ENCODE results near the gene APCS. TPM values are rescaled to one million over a fixed set of nuclear protein-coding genes. Genes with fewer than 3 reads are reported as not detected.

APCS gene
- total and polyA plus RNA-seq, 2 of the 13 experiments (the other 11 are each of a cell fraction or from before 2014, with no cell fraction given): not detected

DNA sequence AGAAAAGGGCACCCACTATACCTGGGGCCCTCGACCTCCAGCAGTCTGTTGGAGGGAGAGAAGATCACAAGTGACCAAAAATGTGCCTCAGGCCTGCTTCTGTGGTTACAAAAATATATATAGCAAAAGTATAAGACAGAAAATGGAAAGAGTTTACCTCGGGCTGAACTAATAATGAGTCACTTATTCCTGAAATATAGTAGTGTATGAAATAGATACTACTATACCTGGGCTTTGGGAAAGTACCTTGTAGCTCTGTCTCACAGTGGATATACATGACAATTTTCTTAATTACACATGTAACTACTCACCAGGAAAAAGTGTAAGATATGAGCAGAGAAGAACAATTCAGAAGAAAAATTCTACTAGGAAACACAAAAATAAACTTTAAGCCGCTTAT is 7.3 kb upstream of the APCS start (continued):
- TF ChIP-seq CREM (IDR thresholded peaks at IDR 0.05): no peak
- no peak for TF ChIP-seq CREM (CRISPR knock-in tag; IDR thresholded peaks at IDR 0.05)
- TF ChIP-seq, protein P1, sequence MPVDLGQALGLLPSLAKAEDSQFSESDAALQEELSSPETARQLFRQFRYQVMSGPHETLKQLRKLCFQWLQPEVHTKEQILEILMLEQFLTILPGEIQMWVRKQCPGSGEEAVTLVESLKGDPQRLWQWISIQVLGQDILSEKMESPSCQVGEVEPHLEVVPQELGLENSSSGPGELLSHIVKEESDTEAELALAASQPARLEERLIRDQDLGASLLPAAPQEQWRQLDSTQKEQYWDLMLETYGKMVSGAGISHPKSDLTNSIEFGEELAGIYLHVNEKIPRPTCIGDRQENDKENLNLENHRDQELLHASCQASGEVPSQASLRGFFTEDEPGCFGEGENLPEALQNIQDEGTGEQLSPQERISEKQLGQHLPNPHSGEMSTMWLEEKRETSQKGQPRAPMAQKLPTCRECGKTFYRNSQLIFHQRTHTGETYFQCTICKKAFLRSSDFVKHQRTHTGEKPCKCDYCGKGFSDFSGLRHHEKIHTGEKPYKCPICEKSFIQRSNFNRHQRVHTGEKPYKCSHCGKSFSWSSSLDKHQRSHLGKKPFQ (CRISPR knock-in tag; IDR thresholded peaks at IDR 0.05; ENCODE audit: insufficient replicate concordance): no peak
- TF ChIP-seq ZNF816 (CRISPR knock-in tag; IDR thresholded peaks at IDR 0.05; ENCODE audit: borderline replicate concordance): no peak
- TF ChIP-seq HHEX (CRISPR knock-in tag; IDR thresholded peaks at IDR 0.05): no peak
- no peak for TF ChIP-seq ESRRA (CRISPR knock-in tag; IDR thresholded peaks at IDR 0.05; ENCODE audit: low read depth)
- no peak for TF ChIP-seq HNRNPL (IDR thresholded peaks at IDR 0.05; ENCODE audit: low read depth, low read length)
- TF ChIP-seq, protein P2, sequence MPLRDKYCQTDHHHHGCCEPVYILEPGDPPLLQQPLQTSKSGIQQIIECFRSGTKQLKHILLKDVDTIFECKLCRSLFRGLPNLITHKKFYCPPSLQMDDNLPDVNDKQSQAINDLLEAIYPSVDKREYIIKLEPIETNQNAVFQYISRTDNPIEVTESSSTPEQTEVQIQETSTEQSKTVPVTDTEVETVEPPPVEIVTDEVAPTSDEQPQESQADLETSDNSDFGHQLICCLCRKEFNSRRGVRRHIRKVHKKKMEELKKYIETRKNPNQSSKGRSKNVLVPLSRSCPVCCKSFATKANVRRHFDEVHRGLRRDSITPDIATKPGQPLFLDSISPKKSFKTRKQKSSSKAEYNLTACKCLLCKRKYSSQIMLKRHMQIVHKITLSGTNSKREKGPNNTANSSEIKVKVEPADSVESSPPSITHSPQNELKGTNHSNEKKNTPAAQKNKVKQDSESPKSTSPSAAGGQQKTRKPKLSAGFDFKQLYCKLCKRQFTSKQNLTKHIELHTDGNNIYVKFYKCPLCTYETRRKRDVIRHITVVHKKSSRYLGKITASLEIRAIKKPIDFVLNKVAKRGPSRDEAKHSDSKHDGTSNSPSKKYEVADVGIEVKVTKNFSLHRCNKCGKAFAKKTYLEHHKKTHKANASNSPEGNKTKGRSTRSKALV (CRISPR knock-in tag; IDR thresholded peaks at IDR 0.05): no peak
- no peak for TF ChIP-seq TBX2 (CRISPR knock-in tag; IDR thresholded peaks at IDR 0.05; ENCODE audit: borderline replicate concordance)
- no peak for TF ChIP-seq YEATS2 (CRISPR knock-in tag; IDR thresholded peaks at IDR 0.05; ENCODE audit: borderline replicate concordance)
- TF ChIP-seq ZNF883 (CRISPR knock-in tag; IDR thresholded peaks at IDR 0.05; ENCODE audit: not compliant biosample characterization): no peak
- TF ChIP-seq, protein P3, sequence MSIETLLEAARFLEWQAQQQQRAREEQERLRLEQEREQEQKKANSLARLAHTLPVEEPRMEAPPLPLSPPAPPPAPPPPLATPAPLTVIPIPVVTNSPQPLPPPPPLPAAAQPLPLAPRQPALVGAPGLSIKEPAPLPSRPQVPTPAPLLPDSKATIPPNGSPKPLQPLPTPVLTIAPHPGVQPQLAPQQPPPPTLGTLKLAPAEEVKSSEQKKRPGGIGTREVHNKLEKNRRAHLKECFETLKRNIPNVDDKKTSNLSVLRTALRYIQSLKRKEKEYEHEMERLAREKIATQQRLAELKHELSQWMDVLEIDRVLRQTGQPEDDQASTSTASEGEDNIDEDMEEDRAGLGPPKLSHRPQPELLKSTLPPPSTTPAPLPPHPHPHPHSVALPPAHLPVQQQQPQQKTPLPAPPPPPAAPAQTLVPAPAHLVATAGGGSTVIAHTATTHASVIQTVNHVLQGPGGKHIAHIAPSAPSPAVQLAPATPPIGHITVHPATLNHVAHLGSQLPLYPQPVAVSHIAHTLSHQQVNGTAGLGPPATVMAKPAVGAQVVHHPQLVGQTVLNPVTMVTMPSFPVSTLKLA (IDR thresholded peaks at IDR 0.05): no peak
- TF ChIP-seq ZNF101 (CRISPR knock-in tag; IDR thresholded peaks at IDR 0.05; ENCODE audit: borderline replicate concordance, low read depth): no peak

Data from HepG2 (cell line).